ENCODE results near the gene ZNF579.

ZNF579 gene, protein sequence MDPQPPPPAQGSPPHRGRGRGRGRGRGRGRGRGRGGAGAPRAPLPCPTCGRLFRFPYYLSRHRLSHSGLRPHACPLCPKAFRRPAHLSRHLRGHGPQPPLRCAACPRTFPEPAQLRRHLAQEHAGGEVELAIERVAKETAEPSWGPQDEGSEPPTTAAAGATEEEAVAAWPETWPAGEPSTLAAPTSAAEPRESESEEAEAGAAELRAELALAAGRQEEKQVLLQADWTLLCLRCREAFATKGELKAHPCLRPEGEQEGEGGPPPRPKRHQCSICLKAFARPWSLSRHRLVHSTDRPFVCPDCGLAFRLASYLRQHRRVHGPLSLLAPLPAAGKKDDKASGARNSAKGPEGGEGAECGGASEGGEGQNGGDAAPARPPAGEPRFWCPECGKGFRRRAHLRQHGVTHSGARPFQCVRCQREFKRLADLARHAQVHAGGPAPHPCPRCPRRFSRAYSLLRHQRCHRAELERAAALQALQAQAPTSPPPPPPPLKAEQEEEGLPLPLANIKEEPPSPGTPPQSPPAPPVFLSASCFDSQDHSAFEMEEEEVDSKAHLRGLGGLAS
- 2.5 to 7.1 (median 6.8) reads per million in 3 donors for total RNA-seq

DNA sequence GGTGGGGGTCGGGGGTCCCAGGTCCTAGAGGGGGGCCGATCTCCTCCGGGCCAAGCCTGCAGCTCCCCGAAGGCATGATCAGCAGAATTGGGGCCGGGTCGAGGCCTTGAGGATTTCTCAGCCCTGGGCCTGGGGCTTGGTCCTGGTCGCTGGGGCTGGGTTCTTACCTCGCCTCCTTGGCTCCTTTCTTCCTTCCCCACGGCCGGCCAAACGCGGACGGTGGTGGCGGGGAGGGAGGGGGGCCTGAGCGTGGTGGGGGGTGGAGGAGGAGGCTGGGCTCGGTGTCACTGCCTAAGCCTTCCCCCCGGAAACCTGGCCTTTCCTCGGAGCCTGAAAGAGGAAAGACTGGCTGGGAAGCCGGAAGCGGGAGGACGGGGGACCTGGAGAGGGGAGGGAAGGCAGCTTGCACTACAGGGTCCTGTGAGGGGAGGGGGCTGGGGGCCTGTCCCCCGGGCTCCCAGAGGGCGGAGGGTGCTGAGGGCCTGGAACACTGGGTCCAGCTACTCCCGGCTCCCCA lies at the start of gene ZNF579:
TSS of gene ZNF579 (minus strand) at position 221 of the 517 bp plus-strand sequence. CDS start 1,209 bp downstream, outside the sequence.
- H3K27ac ChIP-seq (ENCODE audit: insufficient read depth, low read length, poor library complexity, severe bottlenecking), result peak within 1 kb of the TSS; percentile 74
- peak; percentile 36 to 57 (median 52) for DNase-seq
- H3K36me3 ChIP-seq (ENCODE audit: control insufficient read depth, insufficient read depth, low read length), result peaks cover 4% of the 10 kb centered on the region
- H3K9me3 ChIP-seq (ENCODE audit: control insufficient read depth, low read length), result no peaks in the 10 kb centered on the region
- peak within 1 kb of the TSS; percentile 73 for H3K4me3 ChIP-seq (ENCODE audit: insufficient read depth, low read depth, low read length, poor library complexity, severe bottlenecking)
- H3K27me3 ChIP-seq (replicated peaks; ENCODE audit: control insufficient read depth, insufficient read depth, low read length, poor library complexity, severe bottlenecking), result no peaks in the 10 kb centered on the region
- peaks cover 15% of the 10 kb centered on the region for H3K4me1 ChIP-seq (ENCODE audit: control insufficient read depth, insufficient read depth, low read length, poor library complexity, severe bottlenecking)

DNA sequence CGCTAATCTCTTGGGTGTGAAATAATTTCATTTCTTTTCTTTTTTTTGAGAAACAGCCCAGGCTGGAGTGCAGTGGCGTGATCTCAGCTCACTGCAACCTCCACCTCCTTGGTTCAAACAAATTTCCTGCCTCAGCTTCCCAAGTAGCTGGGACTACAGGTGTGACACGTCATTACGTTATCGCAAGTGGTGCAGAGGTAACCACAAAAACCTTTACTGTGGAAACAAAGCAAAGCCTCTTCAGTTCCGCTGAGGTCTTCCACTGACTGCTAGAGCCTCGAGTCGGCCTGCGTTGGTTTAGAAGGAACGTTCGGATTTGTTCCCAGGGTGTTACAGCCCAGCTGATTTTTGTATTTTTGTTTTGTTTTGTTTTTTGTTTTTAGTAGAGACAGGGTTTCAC lies 45.7 kb upstream of the ZNF579 start:
- Histone ChIP-seq H3K36me3 (ENCODE audit: control insufficient read depth, insufficient read depth, low read length) (no peaks in the 10 kb centered on the region), H3K4me1 (ENCODE audit: control insufficient read depth, insufficient read depth, low read length, poor library complexity, severe bottlenecking) (peaks cover 14% of the 10 kb centered on the region), H3K27ac (ENCODE audit: insufficient read depth, low read length, poor library complexity, severe bottlenecking) (peak overlapping the region; percentile 65), H3K4me3 (ENCODE audit: insufficient read depth, low read depth, low read length, poor library complexity, severe bottlenecking) (no peak overlapping the region), H3K27me3 (replicated peaks; ENCODE audit: control insufficient read depth, insufficient read depth, low read length, poor library complexity, severe bottlenecking) (no peaks in the 10 kb centered on the region), H3K9me3 (ENCODE audit: control insufficient read depth, low read length) (no peaks in the 10 kb centered on the region)
- peak; percentile 54 to 64 (median 60) for DNase-seq

DNA sequence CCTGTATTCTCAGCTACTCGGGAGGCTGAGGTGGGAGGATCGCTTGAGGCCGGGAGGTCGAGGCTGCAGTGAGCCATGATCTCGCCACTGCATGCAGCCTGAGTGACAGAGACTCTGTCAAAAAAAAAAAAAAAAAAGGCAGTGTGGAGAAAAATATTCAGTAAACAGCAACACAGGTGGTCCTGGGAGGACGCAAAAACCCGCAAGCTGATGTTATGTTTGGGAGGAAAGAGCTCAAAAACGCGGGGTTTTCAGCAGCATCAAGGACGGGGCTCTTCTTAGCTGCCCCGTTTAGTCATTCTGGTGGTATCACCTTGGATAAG lies 44.3 kb upstream of the ZNF579 start:
- Histone ChIP-seq H3K36me3 (ENCODE audit: control insufficient read depth, insufficient read depth, low read length) (peaks cover 4% of the 10 kb centered on the region), H3K27ac (ENCODE audit: insufficient read depth, low read length, poor library complexity, severe bottlenecking) (peak overlapping the region; percentile 97), H3K4me3 (ENCODE audit: insufficient read depth, low read depth, low read length, poor library complexity, severe bottlenecking) (peak overlapping the region; percentile 83), H3K27me3 (replicated peaks; ENCODE audit: control insufficient read depth, insufficient read depth, low read length, poor library complexity, severe bottlenecking) (no peaks in the 10 kb centered on the region), H3K9me3 (ENCODE audit: control insufficient read depth, low read length) (no peaks in the 10 kb centered on the region), H3K4me1 (ENCODE audit: control insufficient read depth, insufficient read depth, low read length, poor library complexity, severe bottlenecking) (peaks cover 14% of the 10 kb centered on the region)
- DNase-seq, result no peak

DNA sequence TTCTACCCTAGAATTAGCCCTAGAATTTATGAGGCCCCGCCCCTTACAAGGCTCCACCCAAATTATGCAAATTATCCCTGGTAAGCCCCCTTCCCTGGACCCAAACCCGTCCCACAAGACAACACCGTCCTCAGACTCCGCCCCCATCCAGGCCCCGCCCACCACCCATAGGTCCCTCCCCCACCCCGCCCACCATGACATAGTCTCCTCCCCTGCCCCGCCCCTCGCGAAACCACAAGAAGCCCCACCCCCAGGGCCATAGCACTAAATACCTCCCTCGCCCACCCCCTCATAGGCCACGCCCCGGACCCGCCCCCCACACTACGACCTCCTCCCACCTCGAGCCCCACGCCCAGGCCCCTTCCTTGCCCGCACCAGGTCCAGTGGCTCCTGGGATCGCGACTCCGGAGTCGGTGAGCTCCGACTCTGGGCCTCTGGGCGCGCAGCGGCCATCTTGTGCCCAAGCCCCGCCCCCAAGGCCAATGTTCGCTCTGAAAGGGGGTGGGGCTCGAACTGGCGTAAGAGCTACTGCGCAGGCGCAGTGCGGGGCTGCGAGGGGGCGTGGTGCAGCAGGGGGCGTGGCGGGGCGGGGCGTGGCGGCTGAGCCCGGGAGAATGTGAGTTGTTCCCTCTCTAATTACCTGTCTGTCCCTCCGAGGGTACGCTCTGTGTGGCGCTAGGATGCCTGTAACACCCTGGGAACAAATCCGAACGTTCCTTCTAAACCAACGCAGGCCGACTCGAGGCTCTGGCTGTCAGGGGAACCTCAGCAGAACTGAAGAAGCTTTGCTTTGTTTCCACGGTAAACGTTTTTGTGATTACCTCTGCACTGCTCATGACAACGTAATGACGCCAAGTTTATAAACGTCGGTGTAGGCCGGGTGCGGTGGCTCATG lies 43.7 kb upstream of the ZNF579 start, which contains the start of gene ZNF784:
TSS of gene ZNF784 (minus strand) at position 458 of the 895 bp plus-strand sequence. CDS start at position 453, 5 bp downstream.
- H3K27ac ChIP-seq (ENCODE audit: insufficient read depth, low read length, poor library complexity, severe bottlenecking), result peak within 1 kb of the TSS; percentile 97

DNA sequence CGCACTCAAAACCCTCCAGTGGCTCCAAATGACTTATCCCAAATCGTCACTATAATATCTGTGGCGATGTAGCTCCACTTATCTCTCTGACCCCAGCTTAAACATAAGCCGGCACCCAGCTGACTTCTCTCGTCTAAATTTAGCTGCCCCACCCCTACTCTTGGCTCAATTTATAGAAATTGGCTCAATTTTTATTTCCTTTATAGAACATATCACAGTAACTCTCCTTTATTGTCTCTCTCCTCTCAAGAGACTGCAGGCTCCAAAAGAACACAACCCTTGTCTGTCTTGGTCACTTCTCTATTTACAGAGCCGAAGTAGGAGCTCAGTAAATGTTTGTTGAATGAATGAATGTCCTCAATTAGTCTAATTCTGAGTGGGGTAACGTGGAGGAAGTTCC lies 42.9 kb upstream of the ZNF579 start:
- Histone ChIP-seq H3K4me1 (ENCODE audit: control insufficient read depth, insufficient read depth, low read length, poor library complexity, severe bottlenecking) (peaks cover 14% of the 10 kb centered on the region), H3K36me3 (ENCODE audit: control insufficient read depth, insufficient read depth, low read length) (peaks cover 4% of the 10 kb centered on the region), H3K27me3 (replicated peaks; ENCODE audit: control insufficient read depth, insufficient read depth, low read length, poor library complexity, severe bottlenecking) (no peaks in the 10 kb centered on the region), H3K27ac (ENCODE audit: insufficient read depth, low read length, poor library complexity, severe bottlenecking) (no peak overlapping the region), H3K9me3 (ENCODE audit: control insufficient read depth, low read length) (no peaks in the 10 kb centered on the region), H3K4me3 (ENCODE audit: insufficient read depth, low read depth, low read length, poor library complexity, severe bottlenecking) (no peak overlapping the region)
- no peak for DNase-seq

More for the DNA sequence above, 43.7 kb upstream of the ZNF579 start, which contains the start of gene ZNF784:
- Histone ChIP-seq H3K36me3 (ENCODE audit: control insufficient read depth, insufficient read depth, low read length) (peaks cover 4% of the 10 kb centered on the region), H3K4me3 (ENCODE audit: insufficient read depth, low read depth, low read length, poor library complexity, severe bottlenecking) (peak within 1 kb of the TSS; percentile 83), H3K9me3 (ENCODE audit: control insufficient read depth, low read length) (no peaks in the 10 kb centered on the region), H3K4me1 (ENCODE audit: control insufficient read depth, insufficient read depth, low read length, poor library complexity, severe bottlenecking) (peaks cover 14% of the 10 kb centered on the region), H3K27me3 (replicated peaks; ENCODE audit: control insufficient read depth, insufficient read depth, low read length, poor library complexity, severe bottlenecking) (no peaks in the 10 kb centered on the region)
- peak; percentile 87 to 93 (median 93) for DNase-seq

DNA sequence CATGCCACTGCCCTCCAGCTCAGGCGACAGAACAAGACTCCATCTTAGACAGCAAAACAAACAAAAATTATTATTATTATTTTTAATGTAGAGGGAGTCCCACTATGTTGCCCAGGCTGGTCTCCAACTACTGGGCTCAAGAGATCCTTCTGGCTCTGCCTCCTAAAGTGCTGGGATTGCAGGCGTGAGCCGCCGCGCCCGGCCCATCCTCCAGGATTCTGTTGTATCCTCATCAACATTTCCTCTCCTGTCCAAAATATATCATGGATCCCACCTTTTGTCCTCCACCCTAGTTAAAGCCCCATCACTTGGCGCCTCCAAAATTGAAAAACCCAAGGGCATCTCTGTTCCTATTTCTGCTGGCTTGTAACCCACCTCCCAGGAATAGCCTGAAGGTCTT lies 42.5 kb upstream of the ZNF579 start:
- H3K4me3 ChIP-seq (ENCODE audit: insufficient read depth, low read depth, low read length, poor library complexity, severe bottlenecking), result no peak overlapping the region
- H3K4me1 ChIP-seq (ENCODE audit: control insufficient read depth, insufficient read depth, low read length, poor library complexity, severe bottlenecking), result peaks cover 14% of the 10 kb centered on the region
- H3K27ac ChIP-seq (ENCODE audit: insufficient read depth, low read length, poor library complexity, severe bottlenecking), result no peak overlapping the region
- H3K27me3 ChIP-seq (replicated peaks; ENCODE audit: control insufficient read depth, insufficient read depth, low read length, poor library complexity, severe bottlenecking), result no peaks in the 10 kb centered on the region
- DNase-seq, result no peak
- no peaks in the 10 kb centered on the region for H3K9me3 ChIP-seq (ENCODE audit: control insufficient read depth, low read length)
- H3K36me3 ChIP-seq (ENCODE audit: control insufficient read depth, insufficient read depth, low read length), result peaks cover 4% of the 10 kb centered on the region

DNA sequence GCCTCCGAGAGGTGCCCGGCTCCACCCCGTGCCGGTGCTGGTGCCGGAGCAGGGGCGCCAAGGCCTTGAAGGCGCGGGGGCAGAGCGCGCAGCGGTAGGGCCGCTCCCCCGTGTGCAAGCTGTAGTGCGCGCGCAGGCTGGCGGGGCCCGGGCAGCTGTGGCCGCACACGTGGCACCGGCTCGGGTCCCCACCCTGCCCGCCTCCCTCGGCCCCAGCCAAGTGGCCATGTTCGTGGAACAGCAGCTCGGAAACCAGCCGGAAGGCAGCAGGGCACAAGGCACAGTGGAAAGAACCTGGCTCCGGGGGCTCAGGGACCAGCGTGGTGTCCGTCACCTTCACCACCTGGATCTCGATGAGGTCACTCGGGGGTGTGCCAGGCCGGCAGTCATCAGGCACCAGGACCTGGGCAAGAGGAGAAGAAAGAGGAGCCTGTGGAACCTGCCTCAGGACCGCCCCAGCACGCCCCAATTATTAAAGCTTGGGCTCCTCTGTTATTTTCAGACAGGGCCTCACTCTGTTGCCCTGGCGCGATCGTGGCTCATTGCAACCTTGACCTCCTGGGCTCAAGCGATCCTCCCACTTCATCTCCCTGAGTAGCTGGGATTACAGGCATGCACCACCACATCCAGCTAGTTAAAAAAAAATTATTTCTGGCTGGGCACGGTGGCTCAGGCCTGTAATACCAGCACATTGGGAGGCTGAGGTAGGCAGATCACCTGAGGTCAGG lies 41.8 kb upstream of the ZNF579 start:
- Histone ChIP-seq H3K9me3 (ENCODE audit: control insufficient read depth, low read length) (no peaks in the 10 kb centered on the region), H3K27me3 (replicated peaks; ENCODE audit: control insufficient read depth, insufficient read depth, low read length, poor library complexity, severe bottlenecking) (no peaks in the 10 kb centered on the region), H3K4me3 (ENCODE audit: insufficient read depth, low read depth, low read length, poor library complexity, severe bottlenecking) (no peak overlapping the region), H3K27ac (ENCODE audit: insufficient read depth, low read length, poor library complexity, severe bottlenecking) (no peak overlapping the region), H3K36me3 (ENCODE audit: control insufficient read depth, insufficient read depth, low read length) (peaks cover 4% of the 10 kb centered on the region), H3K4me1 (ENCODE audit: control insufficient read depth, insufficient read depth, low read length, poor library complexity, severe bottlenecking) (peaks cover 14% of the 10 kb centered on the region)
- no peak for DNase-seq

DNA sequence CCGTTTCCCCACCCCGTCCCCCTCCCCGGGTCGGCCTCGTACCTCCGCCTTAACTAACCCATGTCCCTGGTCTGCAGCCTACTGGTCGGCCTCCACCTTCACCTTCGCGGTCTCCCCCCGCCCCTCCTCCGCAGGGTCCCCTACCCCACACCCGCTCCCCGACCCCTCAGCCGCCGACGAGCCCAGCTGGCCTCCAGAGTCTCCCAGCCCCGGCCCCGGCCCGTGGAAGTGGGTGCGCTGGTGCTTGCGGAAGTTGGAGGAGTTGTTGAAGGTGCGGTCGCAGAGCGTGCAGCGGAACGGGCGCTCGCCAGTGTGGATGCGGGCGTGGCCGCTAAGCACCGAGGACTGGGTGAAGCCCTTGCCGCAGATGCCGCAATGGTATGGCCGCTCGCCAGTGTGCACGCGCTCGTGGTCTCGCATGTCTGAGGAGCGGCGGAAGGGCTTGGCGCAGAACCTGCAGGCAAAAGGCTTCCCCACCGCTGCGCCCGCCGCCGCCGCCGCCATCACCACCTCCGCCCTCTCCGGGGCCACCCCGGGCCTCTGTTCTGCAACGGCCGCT lies 41.1 kb upstream of the ZNF579 start:
- H3K27me3 ChIP-seq (replicated peaks; ENCODE audit: control insufficient read depth, insufficient read depth, low read length, poor library complexity, severe bottlenecking), result no peaks in the 10 kb centered on the region
- no peaks in the 10 kb centered on the region for H3K9me3 ChIP-seq (ENCODE audit: control insufficient read depth, low read length)
- H3K36me3 ChIP-seq (ENCODE audit: control insufficient read depth, insufficient read depth, low read length), result peaks cover 6% of the 10 kb centered on the region
- no peak for DNase-seq
- H3K4me3 ChIP-seq (ENCODE audit: insufficient read depth, low read depth, low read length, poor library complexity, severe bottlenecking), result no peak overlapping the region
- H3K27ac ChIP-seq (ENCODE audit: insufficient read depth, low read length, poor library complexity, severe bottlenecking), result no peak overlapping the region
- peaks cover 9% of the 10 kb centered on the region for H3K4me1 ChIP-seq (ENCODE audit: control insufficient read depth, insufficient read depth, low read length, poor library complexity, severe bottlenecking)

DNA sequence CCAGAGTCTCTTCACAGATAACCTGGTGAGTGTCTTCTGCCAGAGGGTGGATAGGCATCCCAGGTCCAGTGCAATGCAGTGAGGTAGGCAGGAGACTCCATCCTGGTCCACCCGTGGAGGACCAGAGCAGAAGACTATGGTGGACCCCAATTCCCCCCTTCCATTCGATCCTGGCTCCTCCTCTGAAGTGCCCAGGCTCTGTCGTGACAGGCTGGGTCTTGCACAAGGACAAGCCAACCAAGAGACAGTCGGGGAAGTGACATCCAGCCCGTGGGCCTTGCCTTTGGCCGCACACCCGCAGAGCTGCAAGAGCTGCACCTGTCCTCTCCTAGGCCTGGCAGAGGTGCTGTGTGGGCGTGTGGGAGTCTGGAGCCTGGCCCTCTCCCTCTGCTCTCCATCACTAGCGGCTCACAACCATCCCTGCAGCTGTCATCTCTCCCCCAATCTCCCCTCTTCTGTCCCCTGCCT lies 40.6 kb upstream of the ZNF579 start:
- no peak overlapping the region for H3K27ac ChIP-seq (ENCODE audit: insufficient read depth, low read length, poor library complexity, severe bottlenecking)
- H3K4me1 ChIP-seq (ENCODE audit: control insufficient read depth, insufficient read depth, low read length, poor library complexity, severe bottlenecking), result peaks cover 5% of the 10 kb centered on the region
- H3K9me3 ChIP-seq (ENCODE audit: control insufficient read depth, low read length), result no peaks in the 10 kb centered on the region
- no peak for DNase-seq
- peaks cover 11% of the 10 kb centered on the region for H3K36me3 ChIP-seq (ENCODE audit: control insufficient read depth, insufficient read depth, low read length)
- H3K27me3 ChIP-seq (replicated peaks; ENCODE audit: control insufficient read depth, insufficient read depth, low read length, poor library complexity, severe bottlenecking), result no peaks in the 10 kb centered on the region
- H3K4me3 ChIP-seq (ENCODE audit: insufficient read depth, low read depth, low read length, poor library complexity, severe bottlenecking), result no peak overlapping the region
